Gastrocnemius medialis (tissue), 4 donors: ENCODE measurements around the gene MEGF9. TPM values are rescaled to one million over a fixed set of nuclear protein-coding genes. Genes with fewer than 3 reads are reported as not detected.

ENCODE experiments used
- ATAC-seq, 2 donors: fragments of 150-250 bp; one replicate each; pipeline ENCODE4 v1.9.1; 2016
- DNase-seq, 2 donors: peaks; one replicate each; pipeline ENCODE4 v3.0.0-alpha.2; 2019
- H3K27ac ChIP-seq, 4 donors: fragments of 200-600 bp; sonication (generic); 1 replicate in 1 of 4; 2 replicates in 3 of 4; pipeline ENCODE4 v1.5.1; 2016 to 2018; ENCODE audit warnings: mild to moderate bottlenecking in 2 of 4, moderate library complexity in 1 of 4
- H3K27me3 ChIP-seq, 3 donors: fragments of 200-600 bp; sonication (generic) in 2 of 3; 1 replicate in 1 of 3; 2 replicates in 2 of 3; pipeline versions ENCODE4 v1.5.1 to v1.6.0; 2016 to 2019; ENCODE audit warnings: mild to moderate bottlenecking in 1 of 3, moderate library complexity in 1 of 3
- H3K36me3 ChIP-seq, 2 donors: fragments of 200-600 bp; sonication (generic) in 1 of 2; one replicate each; pipeline ENCODE4 v1.5.1; 2017 to 2018
- H3K4me1 ChIP-seq, 2 donors: fragments of 200-600 bp; sonication (generic) in 1 of 2; one replicate each; pipeline ENCODE4 v1.5.1; 2016 to 2017; ENCODE audit warnings: mild to moderate bottlenecking in 2 of 2
- H3K4me3 ChIP-seq, 4 donors: fragments of 200-600 bp; sonication (generic) in 3 of 4; 1 replicate in 1 of 4; 2 replicates in 3 of 4; pipeline ENCODE4 v1.5.1; 2016 to 2019; ENCODE audit warnings: mild to moderate bottlenecking in 2 of 4
- H3K9me3 ChIP-seq, 3 donors: fragments of 200-600 bp; sonication (generic) in 2 of 3; 1 replicate in 1 of 3; 2 replicates in 2 of 3; pipeline ENCODE4 v1.5.1; 2016 to 2019
- POLR2A ChIP-seq, 2 donors: fragments of 450-650 bp; IDR thresholded peaks; one replicate each; pipeline ENCODE4 v1.6.1; 2017; ENCODE audit warnings: antibody characterized with exemption in 2 of 2, mild to moderate bottlenecking in 2 of 2, moderate library complexity in 2 of 2
- in situ Hi-C, 4 donors: fragments of 200-750 bp; cut with MboI; loops; one replicate each; pipeline versions ENCODE4 v1.15.0 to v1.8.0; 2017; ENCODE audit warnings: low sequenced_read_pairs in 4 of 4
- intact Hi-C: fragments of 100-400 bp; cut with DNase I; formaldehyde crosslinking; loops from one replicate; pipeline ENCODE4 v1.15.1; 2023; ENCODE audit warnings: low total_unique reads
- total RNA-seq, 4 donors: library from RNA; depleted of rRNA; stranded (reverse); fragments of >200 nt; gene quantifications; one replicate each; pipeline versions ENCODE4 v1.1.0 to v1.2.3, GENCODE V29; 2016
- TF ChIP-seq, protein P1 (sequence below), 5 experiments: fragments of 450-650 bp in 3 of 5; fragments of 200-600 bp in 2 of 5; sonication (generic) in 2 of 5; IDR thresholded peaks in 4 of 5; conservative IDR thresholded peaks in 1 of 5; 1 replicate in 4 of 5; 2 replicates in 1 of 5; pipeline ENCODE4 v1.5.1; 2016 to 2019; ENCODE audit warnings: antibody characterized with exemption in 5 of 5, mild to moderate bottlenecking in 3 of 5, moderate library complexity in 3 of 5

The MEGF9 gene
- total RNA-seq, 4 donors from 2014 or later: 6.3 to 15.3 (median 13.5) TPM

DNA sequence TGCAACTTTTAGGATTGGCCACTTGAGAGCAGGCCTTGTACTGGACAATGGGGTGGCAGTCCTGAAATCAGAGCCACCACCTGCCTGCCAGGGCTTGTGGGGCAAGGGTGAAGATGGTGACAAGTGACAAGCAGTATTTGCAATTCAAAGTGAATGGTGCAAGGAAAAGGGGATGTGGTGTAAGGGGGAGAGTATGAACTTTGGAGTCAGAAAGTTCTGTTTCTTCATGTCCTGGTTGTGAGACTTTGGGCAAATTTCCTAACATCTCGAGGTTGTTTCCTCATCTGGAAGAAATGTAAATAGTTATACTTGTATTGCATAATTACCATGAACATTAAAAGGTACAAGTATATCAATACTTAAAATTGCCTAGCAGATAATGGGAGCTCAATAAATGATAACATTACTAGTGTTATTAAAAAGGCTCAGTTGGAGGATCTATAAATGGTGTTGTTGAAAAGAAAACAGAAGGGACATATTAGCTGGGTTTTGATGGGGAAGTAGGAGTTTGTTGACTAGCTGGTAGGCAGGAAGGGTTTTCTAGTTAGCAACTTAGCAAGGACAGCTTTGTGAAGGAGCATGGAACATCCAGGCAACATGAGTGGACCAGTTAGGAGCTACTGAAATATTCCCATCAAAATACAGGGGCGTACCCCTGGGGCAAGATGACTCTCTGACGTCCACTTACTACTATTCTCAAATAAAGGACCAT lies 21.3 kb upstream of the MEGF9 start:
- TF ChIP-seq, protein P1, sequence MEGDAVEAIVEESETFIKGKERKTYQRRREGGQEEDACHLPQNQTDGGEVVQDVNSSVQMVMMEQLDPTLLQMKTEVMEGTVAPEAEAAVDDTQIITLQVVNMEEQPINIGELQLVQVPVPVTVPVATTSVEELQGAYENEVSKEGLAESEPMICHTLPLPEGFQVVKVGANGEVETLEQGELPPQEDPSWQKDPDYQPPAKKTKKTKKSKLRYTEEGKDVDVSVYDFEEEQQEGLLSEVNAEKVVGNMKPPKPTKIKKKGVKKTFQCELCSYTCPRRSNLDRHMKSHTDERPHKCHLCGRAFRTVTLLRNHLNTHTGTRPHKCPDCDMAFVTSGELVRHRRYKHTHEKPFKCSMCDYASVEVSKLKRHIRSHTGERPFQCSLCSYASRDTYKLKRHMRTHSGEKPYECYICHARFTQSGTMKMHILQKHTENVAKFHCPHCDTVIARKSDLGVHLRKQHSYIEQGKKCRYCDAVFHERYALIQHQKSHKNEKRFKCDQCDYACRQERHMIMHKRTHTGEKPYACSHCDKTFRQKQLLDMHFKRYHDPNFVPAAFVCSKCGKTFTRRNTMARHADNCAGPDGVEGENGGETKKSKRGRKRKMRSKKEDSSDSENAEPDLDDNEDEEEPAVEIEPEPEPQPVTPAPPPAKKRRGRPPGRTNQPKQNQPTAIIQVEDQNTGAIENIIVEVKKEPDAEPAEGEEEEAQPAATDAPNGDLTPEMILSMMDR (IDR thresholded peaks at IDR 0.05 in 4 of 5, conservative IDR thresholded peaks at IDR 0.05 in 1 of 5): no peak
- TF ChIP-seq POLR2A (IDR thresholded peaks at IDR 0.05): no peak
- Histone ChIP-seq H3K27ac (no peak overlapping the region), H3K9me3 (no peaks in the 10 kb centered on the region), H3K4me3 (no peak overlapping the region), H3K27me3 (no peaks in the 10 kb centered on the region), H3K36me3 (no peaks in the 10 kb centered on the region), H3K4me1 (no peaks in the 10 kb centered on the region)
- in situ Hi-C loops: no loop called here
- DNase-seq (peak in 1 of 2 donors; percentile 23), ATAC-seq (peak in 1 of 2 donors; percentile 53)
- intact Hi-C loops: no loop called here

DNA sequence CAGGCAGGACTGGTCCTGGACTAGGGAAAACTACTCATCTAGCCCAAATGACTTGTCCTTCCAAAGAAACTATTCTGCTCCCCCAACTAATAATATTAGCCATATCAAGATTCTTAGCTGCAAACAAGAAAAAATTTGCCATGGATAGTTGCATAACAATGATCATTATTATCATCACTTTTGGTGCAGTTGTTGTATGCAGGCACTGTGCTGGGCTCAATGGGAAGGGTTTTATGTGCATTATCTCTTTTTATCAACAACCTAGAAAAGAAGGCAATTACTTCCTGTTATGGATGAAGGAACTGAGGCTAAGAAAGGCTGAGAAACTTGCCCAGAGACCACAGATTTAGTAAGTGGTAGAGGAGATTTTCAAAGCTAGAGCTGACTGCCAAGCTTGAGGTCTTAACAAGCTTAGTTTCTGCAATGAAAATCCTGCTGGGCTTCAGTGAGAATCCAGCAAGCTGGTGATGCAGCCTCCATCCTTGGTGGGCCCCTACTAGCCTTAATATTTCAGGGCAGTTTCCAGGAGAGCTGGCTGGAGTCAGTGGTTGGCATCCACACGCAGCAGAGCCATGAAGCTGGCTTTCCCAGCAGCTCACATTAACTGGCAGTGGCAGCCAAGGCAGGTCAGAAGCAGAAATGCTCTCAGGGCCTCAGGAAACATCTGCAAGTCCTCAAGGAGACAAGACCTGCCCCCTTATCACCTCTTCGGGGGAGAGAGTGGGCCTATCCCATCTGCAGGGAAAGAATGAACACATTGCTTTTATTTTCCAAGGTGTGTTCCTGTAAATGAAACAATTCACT lies 20.5 kb upstream of the MEGF9 start:
- DNase-seq (no peak), ATAC-seq (no peak)
- H3K4me3 ChIP-seq: no peak overlapping the region
- H3K27me3 ChIP-seq: no peaks in the 10 kb centered on the region
- no peak overlapping the region for H3K27ac ChIP-seq
- H3K9me3 ChIP-seq: no peaks in the 10 kb centered on the region
- in situ Hi-C loops (no loop called here), intact Hi-C loops (no loop called here)
- H3K36me3 ChIP-seq: no peaks in the 10 kb centered on the region
- TF ChIP-seq, protein P1 (IDR thresholded peaks at IDR 0.05 in 4 of 5, conservative IDR thresholded peaks at IDR 0.05 in 1 of 5): no peak
- TF ChIP-seq POLR2A (IDR thresholded peaks at IDR 0.05): no peak
- no peaks in the 10 kb centered on the region for H3K4me1 ChIP-seq

DNA sequence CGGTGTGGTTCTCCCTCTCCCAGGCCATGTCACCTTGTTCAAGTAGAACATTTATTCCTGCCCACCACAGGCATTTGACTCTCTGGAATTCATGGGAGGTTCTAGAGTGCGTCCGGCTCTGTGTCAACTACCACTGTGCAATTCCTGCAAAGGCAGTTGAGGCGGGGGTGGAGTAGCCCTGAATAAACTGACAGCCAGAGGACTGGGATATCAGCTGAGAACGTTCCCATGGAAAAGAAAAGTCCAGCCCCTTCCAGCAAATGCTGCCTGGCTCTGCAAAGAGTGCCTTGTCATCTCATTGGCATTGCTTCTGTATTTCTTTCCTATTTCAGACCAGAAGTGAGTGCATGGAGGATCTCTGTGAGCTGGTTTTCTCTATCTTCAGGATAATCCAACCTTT lies 18.9 kb upstream of the MEGF9 start:
- in situ Hi-C loops (no loop called here), intact Hi-C loops (no loop called here)
- Histone ChIP-seq H3K4me1 (no peaks in the 10 kb centered on the region), H3K9me3 (no peaks in the 10 kb centered on the region), H3K36me3 (no peaks in the 10 kb centered on the region), H3K27ac (no peak overlapping the region), H3K27me3 (no peaks in the 10 kb centered on the region), H3K4me3 (no peak overlapping the region)
- DNase-seq (no peak), ATAC-seq (no peak)
- TF ChIP-seq, protein P1 (IDR thresholded peaks at IDR 0.05 in 4 of 5, conservative IDR thresholded peaks at IDR 0.05 in 1 of 5): no peak
- no peak for TF ChIP-seq POLR2A (IDR thresholded peaks at IDR 0.05)

DNA sequence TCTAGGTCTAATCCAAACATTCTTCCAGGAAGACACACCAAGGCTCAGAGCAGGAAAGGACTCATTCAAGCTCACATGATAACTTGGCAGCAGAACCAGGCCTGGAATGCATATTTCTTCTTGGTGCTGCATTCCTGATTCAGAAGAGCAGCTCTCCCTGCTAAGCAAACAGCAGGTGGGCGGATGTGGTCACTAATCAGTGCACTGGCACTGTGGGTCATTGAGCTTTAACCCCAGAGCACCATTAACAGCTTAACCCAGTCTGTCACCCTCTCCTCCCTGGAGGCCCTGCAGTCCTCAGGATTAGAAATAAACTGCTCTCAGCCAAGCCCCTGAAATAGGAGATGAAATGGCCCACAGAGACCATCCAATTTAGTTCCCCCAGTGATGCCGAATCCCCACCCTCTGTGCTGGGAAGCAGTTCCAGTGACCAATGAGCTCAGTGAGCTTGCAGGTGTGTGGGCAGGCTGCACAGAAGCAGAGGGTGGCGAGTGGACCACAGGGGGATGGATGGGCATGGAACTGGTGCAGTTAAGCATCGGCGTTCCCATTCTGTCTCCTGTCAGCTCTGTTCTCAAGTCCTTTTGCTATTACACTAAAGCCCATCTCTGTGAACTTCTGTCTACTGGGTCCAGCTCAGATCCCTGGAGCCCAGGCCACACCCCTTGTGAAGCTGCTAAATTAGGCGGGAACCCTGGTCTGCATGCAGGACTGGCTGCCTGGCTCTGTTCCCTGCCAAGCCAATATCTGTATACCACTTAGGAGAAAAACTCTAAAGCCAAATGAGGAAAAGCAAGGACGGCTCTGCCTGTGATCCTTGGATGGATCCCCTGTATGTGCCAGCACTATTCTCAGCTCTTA lies 16.6 kb upstream of the MEGF9 start:
- in situ Hi-C loops: no loop called here
- no peak overlapping the region for H3K4me3 ChIP-seq
- no peaks in the 10 kb centered on the region for H3K27me3 ChIP-seq
- peak in 1 of 2 donors; percentile 25 for DNase-seq
- no peaks in the 10 kb centered on the region for H3K4me1 ChIP-seq
- no peak overlapping the region for H3K27ac ChIP-seq
- TF ChIP-seq, protein P1 (IDR thresholded peaks at IDR 0.05 in 4 of 5, conservative IDR thresholded peaks at IDR 0.05 in 1 of 5): no peak
- no peak for TF ChIP-seq POLR2A (IDR thresholded peaks at IDR 0.05)
- no peaks in the 10 kb centered on the region for H3K9me3 ChIP-seq
- intact Hi-C loops: no loop called here
- ATAC-seq: peak in 1 of 2 donors; percentile 39
- no peaks in the 10 kb centered on the region for H3K36me3 ChIP-seq
